SK-N-MC (cell line): ENCODE results near the gene RPL41.

Experiments
- EZH2 ChIP-seq: fragments of 200-600 bp; sonication (generic); IDR thresholded peaks from one replicate; pipeline ENCODE4 v1.6.1; 2017; ENCODE audit warnings: antibody characterized with exemption
- FOXP2 ChIP-seq: optimal IDR thresholded peaks from 2 replicates; pipeline ENCODE3; 2011; ENCODE audit warnings: mild to moderate bottlenecking, moderate library complexity; ENCODE audit not compliant: insufficient read depth; ENCODE audit errors: extremely low read length, control extremely low read depth
- POLR2AphosphoS5 ChIP-seq: IDR thresholded peaks from 2 replicates; pipeline ENCODE4 v1.6.1; 2012; ENCODE audit warnings: mild to moderate bottlenecking, low read depth, low read length, borderline replicate concordance

DNA sequence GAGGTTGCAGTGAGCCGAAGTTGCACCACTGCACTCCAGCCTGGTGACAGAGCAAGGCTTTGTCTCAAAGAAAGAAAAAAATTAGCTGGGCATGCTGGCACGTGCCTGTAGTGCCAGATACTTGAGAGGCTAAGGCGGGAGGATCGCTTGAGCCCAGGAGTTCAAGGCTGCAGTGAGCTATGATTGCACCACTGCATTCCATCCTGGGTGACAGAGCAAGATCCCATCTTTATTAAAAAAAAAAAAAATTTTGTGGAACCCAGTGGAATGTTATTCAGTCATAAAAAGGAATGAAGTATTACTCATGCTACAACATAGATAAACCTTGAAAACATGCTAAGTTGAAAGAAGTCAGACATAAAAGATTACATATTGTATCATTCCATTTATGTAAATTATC is 44.8 kb upstream of the RPL41 start:
- TF ChIP-seq POLR2AphosphoS5 (no peak), EZH2 (no peak), FOXP2 (no peak)
